Parathyroid adenoma (tissue), 2 donors: Measurements from ENCODE around the gene COX6B2.
A peak's percentile ranks its signal among the peaks of the same experiment; 100 is the strongest.

Experiments used
- H2AFZ ChIP-seq: fragments of 300-600 bp; sonication (generic); one replicate; pipeline ENCODE4 v1.7.0; 2017; ENCODE audit warnings: antibody characterized with exemption, mild to moderate bottlenecking
- H3K27ac ChIP-seq: fragments of 300-600 bp; sonication (generic); one replicate; pipeline ENCODE4 v1.7.0; 2017
- H3K27me3 ChIP-seq: fragments of 300-600 bp; sonication (generic); one replicate; pipeline ENCODE4 v1.7.0; 2017; ENCODE audit warnings: low read length; ENCODE audit not compliant: control insufficient read depth, insufficient read depth
- H3K36me3 ChIP-seq: fragments of 300-600 bp; sonication (generic); one replicate; pipeline ENCODE4 v1.7.0; 2017; ENCODE audit warnings: low read length; ENCODE audit not compliant: control insufficient read depth, insufficient read depth
- H3K4me1 ChIP-seq: fragments of 300-600 bp; sonication (generic); one replicate; pipeline ENCODE4 v1.7.0; 2017; ENCODE audit warnings: control low read depth
- H3K4me2 ChIP-seq: fragments of 300-600 bp; sonication (generic); one replicate; pipeline ENCODE4 v1.7.0; 2017; ENCODE audit warnings: low read length
- H3K4me3 ChIP-seq: fragments of 300-600 bp; sonication (generic); one replicate; pipeline ENCODE4 v1.7.0; 2017; ENCODE audit warnings: low read depth, low read length
- H3K79me2 ChIP-seq: fragments of 300-600 bp; sonication (generic); one replicate; pipeline ENCODE4 v1.7.0; 2017; ENCODE audit warnings: control low read depth
- H3K9ac ChIP-seq: fragments of 300-600 bp; sonication (generic); one replicate; pipeline ENCODE4 v1.7.0; 2017; ENCODE audit warnings: mild to moderate bottlenecking
- H3K9me3 ChIP-seq: fragments of 300-600 bp; sonication (generic); one replicate; pipeline ENCODE4 v1.7.0; 2017; ENCODE audit warnings: low read length; ENCODE audit not compliant: control insufficient read depth
- CTCF ChIP-seq: fragments of 300-600 bp; sonication (generic); IDR thresholded peaks from one replicate; pipeline ENCODE4 v1.7.0; 2017; ENCODE audit warnings: antibody characterized with exemption, mild to moderate bottlenecking
- donor health status: primary hyperparathyroidism.

Gene COX6B2

GRCh38 chr19:55353803-55354697 is 469 bp downstream of the COX6B2 start:
- H3K4me3 ChIP-seq, result peak overlapping the region; percentile 46
- H3K9ac ChIP-seq, result no peak overlapping the region
- H3K79me2 ChIP-seq, result no peaks in the 10 kb centered on the region
- peak overlapping the region; percentile 60 for H2AFZ ChIP-seq
- H3K27ac ChIP-seq, result no peak overlapping the region
- H3K9me3 ChIP-seq, result no peaks in the 10 kb centered on the region
- no peaks in the 10 kb centered on the region for H3K4me1 ChIP-seq
- H3K36me3 ChIP-seq, result no peaks in the 10 kb centered on the region
- H3K4me2 ChIP-seq, result peak overlapping the region; percentile 68
- H3K27me3 ChIP-seq, result no peaks in the 10 kb centered on the region
- no peak for TF ChIP-seq CTCF

DNA sequence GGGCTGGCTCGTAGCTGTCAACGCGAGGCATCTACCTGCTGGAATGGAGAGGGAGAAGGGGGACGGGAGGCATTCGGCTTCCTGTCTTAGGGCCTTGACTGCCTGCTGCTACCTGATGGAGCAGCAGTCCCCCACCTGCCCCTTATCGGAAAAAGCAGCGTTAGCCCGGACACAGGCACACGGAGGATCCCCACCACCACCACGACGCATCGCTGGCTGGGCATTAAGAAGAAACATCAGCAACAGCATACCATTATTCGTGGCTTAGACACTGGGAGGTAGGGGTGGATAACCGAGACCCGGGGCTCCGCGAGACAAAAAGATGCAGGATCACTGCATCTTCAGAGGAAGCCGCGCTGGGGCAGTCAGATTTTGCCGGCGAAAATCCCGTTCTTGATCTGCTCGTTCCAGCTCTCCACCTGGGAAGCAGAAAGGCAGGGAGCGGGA is 1.1 kb downstream of the COX6B2 start:
- Histone ChIP-seq H3K79me2 (no peaks in the 10 kb centered on the region), H3K27ac (no peak overlapping the region), H3K36me3 (no peaks in the 10 kb centered on the region), H3K27me3 (no peaks in the 10 kb centered on the region), H2AFZ (peak overlapping the region; percentile 60), H3K4me3 (peak overlapping the region; percentile 46), H3K4me2 (peak overlapping the region; percentile 68), H3K9ac (no peak overlapping the region), H3K9me3 (no peaks in the 10 kb centered on the region), H3K4me1 (no peaks in the 10 kb centered on the region)
- no peak for TF ChIP-seq CTCF

DNA sequence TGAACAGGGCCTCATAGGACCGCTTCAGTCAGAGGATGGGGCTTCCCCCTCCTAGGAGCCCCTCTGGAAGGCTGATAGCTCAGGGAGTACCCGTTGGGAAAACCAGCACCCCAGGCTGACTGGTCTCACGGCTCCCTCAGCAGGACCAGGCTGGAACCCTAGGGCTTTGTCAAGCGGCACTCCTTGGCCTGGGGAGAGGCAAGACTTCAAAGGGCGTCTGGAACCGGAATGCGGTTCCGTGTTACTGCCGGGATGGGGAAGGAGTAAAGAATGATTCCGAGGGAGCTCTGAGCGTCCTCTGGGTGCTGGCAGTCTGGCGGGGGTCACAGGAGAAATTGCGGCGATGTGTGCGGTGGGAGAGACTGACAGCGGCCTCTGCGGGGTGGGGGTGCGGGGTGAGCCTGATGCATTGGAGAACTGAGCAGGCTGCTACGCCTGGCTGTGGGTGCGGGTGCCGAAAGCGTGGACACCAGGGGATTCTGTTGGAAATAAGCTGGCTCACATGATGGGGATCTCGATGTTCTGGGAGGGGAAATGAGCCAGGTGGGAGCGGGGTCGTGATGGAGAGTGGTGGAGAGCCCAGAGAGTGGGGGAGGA is 1.9 kb downstream of the COX6B2 start:
- H3K9ac ChIP-seq, result no peak overlapping the region
- H2AFZ ChIP-seq, result no peak overlapping the region
- no peaks in the 10 kb centered on the region for H3K79me2 ChIP-seq
- H3K4me2 ChIP-seq, result no peak overlapping the region
- no peaks in the 10 kb centered on the region for H3K4me1 ChIP-seq
- no peaks in the 10 kb centered on the region for H3K9me3 ChIP-seq
- no peak overlapping the region for H3K27ac ChIP-seq
- no peaks in the 10 kb centered on the region for H3K27me3 ChIP-seq
- no peak overlapping the region for H3K4me3 ChIP-seq
- H3K36me3 ChIP-seq, result no peaks in the 10 kb centered on the region
- no peak for TF ChIP-seq CTCF

DNA sequence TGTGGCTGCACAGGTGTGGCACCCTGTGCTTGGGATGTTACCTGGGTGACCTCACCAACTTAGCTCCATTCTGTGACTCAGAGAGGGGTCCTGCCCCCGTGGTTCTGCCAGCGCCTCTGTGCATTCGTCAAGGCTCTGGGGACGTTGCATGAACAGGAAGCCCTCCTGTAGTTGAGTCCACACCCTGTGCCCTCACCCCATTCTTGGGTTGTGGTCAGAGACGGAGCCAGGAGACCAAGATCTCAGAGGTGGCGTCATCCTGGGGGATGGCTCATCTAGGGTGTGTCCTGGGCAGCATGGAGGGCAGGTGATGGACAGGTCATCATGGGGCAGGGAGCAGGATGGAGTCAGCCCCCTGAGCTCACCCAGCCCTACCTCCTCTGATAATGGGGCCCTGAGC is 2.5 kb downstream of the COX6B2 start:
- Histone ChIP-seq H3K9me3 (no peaks in the 10 kb centered on the region), H3K36me3 (no peaks in the 10 kb centered on the region), H2AFZ (no peak overlapping the region), H3K4me2 (no peak overlapping the region), H3K4me3 (no peak overlapping the region), H3K79me2 (no peaks in the 10 kb centered on the region), H3K9ac (no peak overlapping the region), H3K27ac (no peak overlapping the region), H3K4me1 (no peaks in the 10 kb centered on the region), H3K27me3 (no peaks in the 10 kb centered on the region)
- TF ChIP-seq CTCF, result no peak
